Erythroblast (primary cell): ENCODE results near the gene ANKRD37.
"Not testable (repeated sequence)": the region's sequence is repeated elsewhere in the genome, so short reads cannot be mapped to it uniquely, and the experiment has no call there.

Experiments used
- GATA1 ChIP-seq: IDR thresholded peaks from 2 replicates; pipeline ENCODE4 v1.6.1; 2011; ENCODE audit warnings: low read depth, mild to moderate bottlenecking, control low read depth, low read length, moderate library complexity
- POLR2A ChIP-seq: IDR thresholded peaks from 2 replicates; pipeline ENCODE4 v1.6.1; 2011; ENCODE audit warnings: mild to moderate bottlenecking, low read length

- TF ChIP-seq POLR2A, GATA1: not testable (repeated sequence)
Measured at GRCh38 chr4:185362570-185362969, 34.1 kb upstream of the ANKRD37 start.
